ENCODE results near the gene DEK. TPM values are rescaled to one million over a fixed set of nuclear protein-coding genes. Genes with fewer than 3 reads are reported as not detected.

The DEK gene
- total RNA-seq, 1 experiment from 2014 or later = 148 TPM

GRCh38 chr6:18186540-18187250 lies 77.6 kb downstream of the DEK start:
- no TSS peak for BruUV-seq (replicated peaks)
- peaks cover 28% of the 10 kb centered on the region for H3K36me3 Mint-ChIP-seq (ENCODE audit: insufficient read depth, unreplicated experiment)
- DNase-seq (ENCODE audit: unreplicated experiment) = no peak
- no peak overlapping the region for H3K27ac Mint-ChIP-seq (ENCODE audit: low read depth, unreplicated experiment)
- CTCF ChIA-PET = interaction anchor here (0.6 kb wide), 1 partner anchor 12 kb away, joined by 3 read pairs; no protein-coding TSS in a partner anchor
- intact Hi-C loops (cut with micrococcal nuclease) = no loop called here
- no peaks in the 10 kb centered on the region for H3K9me3 Mint-ChIP-seq (ENCODE audit: unreplicated experiment)
- H3K4me3 Mint-ChIP-seq (ENCODE audit: unreplicated experiment) = no peak overlapping the region
- POLR2A ChIA-PET = interaction anchor here (0.6 to 1.2 kb wide), 2 partner anchors 20 to 356 kb away, joined by 3 read pairs; no protein-coding TSS in a partner anchor
- no peaks in the 10 kb centered on the region for H3K27me3 Mint-ChIP-seq (ENCODE audit: insufficient read depth, unreplicated experiment)
- no peaks in the 10 kb centered on the region for H3K4me1 Mint-ChIP-seq (ENCODE audit: insufficient read depth, unreplicated experiment)
- no peak for TF ChIP-seq CTCF (IDR thresholded peaks at IDR 0.05; ENCODE audit: unreplicated experiment)

DNA sequence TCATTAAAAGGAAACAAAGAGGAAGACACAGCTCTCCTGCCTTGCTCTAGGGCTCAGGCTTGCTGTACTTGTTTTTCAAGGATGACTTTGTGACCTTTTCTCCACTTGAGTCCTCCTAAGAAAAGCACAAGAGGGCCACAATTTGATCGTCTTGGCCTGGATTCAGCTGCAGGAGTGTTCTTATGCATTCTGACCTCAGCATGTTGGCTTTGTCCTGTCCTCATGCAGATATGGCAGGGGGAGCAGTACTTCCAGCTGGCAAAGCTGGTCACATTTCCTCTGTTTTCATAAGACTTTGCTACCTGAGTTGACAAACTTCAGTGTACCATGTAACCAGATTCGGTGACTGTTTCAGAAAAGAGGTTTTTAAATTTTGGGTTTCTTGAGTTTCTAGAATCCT lies 78.3 kb downstream of the DEK start:
- peaks cover 30% of the 10 kb centered on the region for H3K36me3 Mint-ChIP-seq (ENCODE audit: insufficient read depth, unreplicated experiment)
- no peaks in the 10 kb centered on the region for H3K9me3 Mint-ChIP-seq (ENCODE audit: unreplicated experiment)
- H3K27me3 Mint-ChIP-seq (ENCODE audit: insufficient read depth, unreplicated experiment) = no peaks in the 10 kb centered on the region
- intact Hi-C loops (cut with micrococcal nuclease) = no loop called here
- no peak overlapping the region for H3K27ac Mint-ChIP-seq (ENCODE audit: low read depth, unreplicated experiment)
- no peaks in the 10 kb centered on the region for H3K4me1 Mint-ChIP-seq (ENCODE audit: insufficient read depth, unreplicated experiment)
- DNase-seq (ENCODE audit: unreplicated experiment) = no peak
- no peak for TF ChIP-seq CTCF (IDR thresholded peaks at IDR 0.05; ENCODE audit: unreplicated experiment)
- CTCF ChIA-PET = interaction anchor here (0.6 kb wide), 1 partner anchor 11 kb away, joined by 3 read pairs; no protein-coding TSS in a partner anchor
- no TSS peak for BruUV-seq (replicated peaks)
- POLR2A ChIA-PET = interaction anchor here (1.2 kb wide), 1 partner anchor 20 kb away, joined by 3 read pairs; no protein-coding TSS in a partner anchor
- H3K4me3 Mint-ChIP-seq (ENCODE audit: unreplicated experiment) = no peak overlapping the region

- no peak overlapping the region for H3K27ac Mint-ChIP-seq (ENCODE audit: low read depth, unreplicated experiment)
- CTCF ChIA-PET = no interaction called here
- POLR2A ChIA-PET = interaction anchor here (1.2 kb wide), 1 partner anchor 19 kb away, joined by 3 read pairs; no protein-coding TSS in a partner anchor
- TF ChIP-seq CTCF (IDR thresholded peaks at IDR 0.05; ENCODE audit: unreplicated experiment) = no peak
- DNase-seq (ENCODE audit: unreplicated experiment) = no peak
- no TSS peak for BruUV-seq (replicated peaks)
- no peaks in the 10 kb centered on the region for H3K27me3 Mint-ChIP-seq (ENCODE audit: insufficient read depth, unreplicated experiment)
- no peak overlapping the region for H3K4me3 Mint-ChIP-seq (ENCODE audit: unreplicated experiment)
- no peaks in the 10 kb centered on the region for H3K9me3 Mint-ChIP-seq (ENCODE audit: unreplicated experiment)
- H3K36me3 Mint-ChIP-seq (ENCODE audit: insufficient read depth, unreplicated experiment) = peaks cover 34% of the 10 kb centered on the region
- intact Hi-C loops (cut with micrococcal nuclease) = no loop called here
- H3K4me1 Mint-ChIP-seq (ENCODE audit: insufficient read depth, unreplicated experiment) = no peaks in the 10 kb centered on the region
Observed at GRCh38 chr6:18185624-18186023, 78.7 kb downstream of the DEK start.

GRCh38 chr6:18183766-18184165 lies 80.6 kb downstream of the DEK start:
- BruUV-seq (replicated peaks) = no TSS peak
- intact Hi-C loops (cut with micrococcal nuclease) = no loop called here
- ChIA-PET POLR2A (no interaction called here), CTCF (interaction anchor here (0.6 kb wide), 1 partner anchor 275 kb away, joined by 6 read pairs; no protein-coding TSS in a partner anchor)
- no peak for TF ChIP-seq CTCF (IDR thresholded peaks at IDR 0.05; ENCODE audit: unreplicated experiment)
- Mint-ChIP-seq H3K36me3 (ENCODE audit: insufficient read depth, unreplicated experiment) (peaks cover 23% of the 10 kb centered on the region), H3K27me3 (ENCODE audit: insufficient read depth, unreplicated experiment) (no peaks in the 10 kb centered on the region), H3K4me3 (ENCODE audit: unreplicated experiment) (no peak overlapping the region), H3K9me3 (ENCODE audit: unreplicated experiment) (no peaks in the 10 kb centered on the region), H3K4me1 (ENCODE audit: insufficient read depth, unreplicated experiment) (no peaks in the 10 kb centered on the region), H3K27ac (ENCODE audit: low read depth, unreplicated experiment) (no peak overlapping the region)
- DNase-seq (ENCODE audit: unreplicated experiment) = no peak

All from MCF 10A (cell line).